Muscle layer of colon (tissue), 2 donors: ENCODE results near the gene ALDH18A1.
A peak's percentile ranks its signal among the peaks of the same experiment; 100 is the strongest.

Source experiments
- H3K27ac ChIP-seq: one replicate; pipeline ENCODE4 v1.7.0; 2013; ENCODE audit warnings: low read depth, mild to moderate bottlenecking, low read length, moderate library complexity
- H3K27me3 ChIP-seq, 2 donors: one replicate each; pipeline ENCODE4 v1.7.0; 2013; ENCODE audit warnings: low read length in 2 of 2, mild to moderate bottlenecking in 2 of 2; ENCODE audit not compliant: insufficient read depth in 2 of 2, control insufficient read depth in 1 of 2
- H3K36me3 ChIP-seq: one replicate; pipeline ENCODE4 v1.7.0; 2013; ENCODE audit warnings: mild to moderate bottlenecking, low read length; ENCODE audit not compliant: insufficient read depth
- H3K4me1 ChIP-seq: one replicate; pipeline ENCODE4 v1.7.0; 2013; ENCODE audit warnings: mild to moderate bottlenecking, low read length; ENCODE audit not compliant: insufficient read depth
- H3K4me3 ChIP-seq, 2 donors: one replicate each; pipeline ENCODE4 v1.7.0; 2013; ENCODE audit warnings: low read length in 2 of 2, low read depth in 1 of 2, mild to moderate bottlenecking in 1 of 2, moderate library complexity in 1 of 2
- H3K9ac ChIP-seq: one replicate; pipeline ENCODE4 v1.7.0; 2013; ENCODE audit warnings: low read length
- H3K9me3 ChIP-seq: one replicate; pipeline ENCODE4 v1.7.0; 2013; ENCODE audit warnings: mild to moderate bottlenecking, low read length
- donor health status: abdominal sarcoma.
- donor health status: Adenocarcinoma of cecum.

The ALDH18A1 gene

GRCh38 chr10:95656291-95657164 lies at the start of gene ALDH18A1:
TSS of gene ALDH18A1 (minus strand) at chr10:95656711. CDS start at chr10:95653377, 3,334 bp downstream.
- Histone ChIP-seq H3K4me1 (peaks cover 13% of the 10 kb centered on the region), H3K27me3 (no peaks in the 10 kb centered on the region), H3K27ac (peak within 1 kb of the TSS; percentile 50), H3K4me3 (peak within 1 kb of the TSS; percentile 63 to 75), H3K9ac (peak within 1 kb of the TSS; percentile 32), H3K36me3 (no peaks in the 10 kb centered on the region), H3K9me3 (no peaks in the 10 kb centered on the region)

GRCh38 chr10:95698415-95698814 lies 41.9 kb upstream of the ALDH18A1 start:
- H3K9ac ChIP-seq = no peak overlapping the region
- H3K27me3 ChIP-seq = no peaks in the 10 kb centered on the region
- no peak overlapping the region for H3K4me3 ChIP-seq
- no peak overlapping the region for H3K27ac ChIP-seq
- H3K36me3 ChIP-seq = no peaks in the 10 kb centered on the region
- H3K4me1 ChIP-seq = peaks cover 4% of the 10 kb centered on the region
- H3K9me3 ChIP-seq = no peaks in the 10 kb centered on the region

GRCh38 chr10:95697429-95697828 lies 40.9 kb upstream of the ALDH18A1 start:
- H3K36me3 ChIP-seq = no peaks in the 10 kb centered on the region
- H3K27me3 ChIP-seq = no peaks in the 10 kb centered on the region
- no peaks in the 10 kb centered on the region for H3K9me3 ChIP-seq
- no peak overlapping the region for H3K4me3 ChIP-seq
- H3K4me1 ChIP-seq = peaks cover 13% of the 10 kb centered on the region
- H3K27ac ChIP-seq = no peak overlapping the region
- H3K9ac ChIP-seq = no peak overlapping the region

GRCh38 chr10:95694665-95695064 lies 38.2 kb upstream of the ALDH18A1 start:
- H3K27ac ChIP-seq = no peak overlapping the region
- peak overlapping the region in 1 of 2 donors; percentile 34 for H3K4me3 ChIP-seq
- H3K9ac ChIP-seq = no peak overlapping the region

GRCh38 chr10:95693668-95694534 lies 37.4 kb upstream of the ALDH18A1 start, which contains the start of gene TCTN3:
TSS of gene TCTN3 (minus strand) at chr10:95693927. CDS start at chr10:95693899, 28 bp downstream.
- Histone ChIP-seq H3K9me3 (no peaks in the 10 kb centered on the region), H3K36me3 (peaks cover 20% of the 10 kb centered on the region), H3K9ac (peak within 1 kb of the TSS; percentile 93)

More at GRCh38 chr10:95694665-95695064, 38.2 kb upstream of the ALDH18A1 start:
- H3K4me1 ChIP-seq = peaks cover 20% of the 10 kb centered on the region
- H3K27me3 ChIP-seq = no peaks in the 10 kb centered on the region
- no peaks in the 10 kb centered on the region for H3K9me3 ChIP-seq
- peaks cover 20% of the 10 kb centered on the region for H3K36me3 ChIP-seq

GRCh38 chr10:95693071-95693667 lies 36.7 kb upstream of the ALDH18A1 start:
- Histone ChIP-seq H3K9me3 (no peaks in the 10 kb centered on the region), H3K27ac (peak overlapping the region; percentile 89)

More at GRCh38 chr10:95693668-95694534, 37.4 kb upstream of the ALDH18A1 start, which contains the start of gene TCTN3:
- Histone ChIP-seq H3K4me3 (peak within 1 kb of the TSS; percentile 78 to 97), H3K4me1 (peaks cover 20% of the 10 kb centered on the region), H3K27me3 (no peaks in the 10 kb centered on the region), H3K27ac (peak within 1 kb of the TSS; percentile 89)

GRCh38 chr10:95691281-95691680 lies 34.8 kb upstream of the ALDH18A1 start:
- Histone ChIP-seq H3K4me1 (peaks cover 20% of the 10 kb centered on the region), H3K36me3 (peaks cover 35% of the 10 kb centered on the region), H3K4me3 (no peak overlapping the region), H3K9me3 (no peaks in the 10 kb centered on the region), H3K27ac (no peak overlapping the region), H3K27me3 (no peaks in the 10 kb centered on the region), H3K9ac (no peak overlapping the region)

More at GRCh38 chr10:95693071-95693667, 36.7 kb upstream of the ALDH18A1 start:
- Histone ChIP-seq H3K36me3 (peaks cover 25% of the 10 kb centered on the region), H3K9ac (peak overlapping the region; percentile 93), H3K4me1 (peaks cover 20% of the 10 kb centered on the region), H3K4me3 (peak overlapping the region; percentile 78 to 97), H3K27me3 (no peaks in the 10 kb centered on the region)

- H3K36me3 ChIP-seq = peaks cover 58% of the 10 kb centered on the region
- H3K27ac ChIP-seq = no peak overlapping the region
- no peak overlapping the region for H3K9ac ChIP-seq
- no peaks in the 10 kb centered on the region for H3K27me3 ChIP-seq
- peaks cover 16% of the 10 kb centered on the region for H3K4me1 ChIP-seq
- no peak overlapping the region for H3K4me3 ChIP-seq
- no peaks in the 10 kb centered on the region for H3K9me3 ChIP-seq
Observed at GRCh38 chr10:95688648-95689047, 32.1 kb upstream of the ALDH18A1 start.

- no peaks in the 10 kb centered on the region for H3K4me1 ChIP-seq
- no peaks in the 10 kb centered on the region for H3K9me3 ChIP-seq
- H3K4me3 ChIP-seq = no peak overlapping the region
- peaks cover 65% of the 10 kb centered on the region for H3K36me3 ChIP-seq
- H3K9ac ChIP-seq = no peak overlapping the region
- no peak overlapping the region for H3K27ac ChIP-seq
- no peaks in the 10 kb centered on the region for H3K27me3 ChIP-seq
Observed at GRCh38 chr10:95683966-95684365, 27.5 kb upstream of the ALDH18A1 start.

GRCh38 chr10:95675403-95676116 lies 19.0 kb upstream of the ALDH18A1 start:
- no peak overlapping the region for H3K9ac ChIP-seq
- H3K4me1 ChIP-seq = no peaks in the 10 kb centered on the region
- no peak overlapping the region for H3K27ac ChIP-seq
- peaks cover 14% of the 10 kb centered on the region for H3K36me3 ChIP-seq
- no peak overlapping the region for H3K4me3 ChIP-seq
- H3K27me3 ChIP-seq = no peaks in the 10 kb centered on the region
- no peaks in the 10 kb centered on the region for H3K9me3 ChIP-seq
